MG63 (cell line): ENCODE measurements around the gene COX7A1. TPM values are rescaled to one million over a fixed set of nuclear protein-coding genes. Genes with fewer than 3 reads are reported as not detected.

Experiments
- DNase-seq: peaks from one replicate; pipeline ENCODE4 v3.0.0-alpha.2; 2020
- H3K27me3 ChIP-seq: fragments of 250-450 bp; sonication (Bioruptor Pico); 2 replicates; pipeline ENCODE4 v1.5.1; 2020; ENCODE audit warnings: mild to moderate bottlenecking, moderate library complexity
- H3K36me3 ChIP-seq: fragments of 250-450 bp; sonication (Bioruptor Pico); 2 replicates; pipeline ENCODE4 v1.5.1; 2020; ENCODE audit warnings: mild to moderate bottlenecking, moderate library complexity
- H3K4me3 ChIP-seq: fragments of 250-450 bp; sonication (Bioruptor Pico); 2 replicates; pipeline ENCODE4 v1.5.1; 2020; ENCODE audit warnings: mild to moderate bottlenecking, moderate library complexity
- H3K9me3 ChIP-seq: fragments of 250-450 bp; sonication (Bioruptor Pico); 2 replicates; pipeline ENCODE4 v1.5.1; 2020; ENCODE audit warnings: mild to moderate bottlenecking, moderate library complexity
- total RNA-seq: library from RNA; depleted of rRNA; stranded (reverse); fragments of >200 nt; shearing (Covaris generic); gene quantifications from 2 replicates; pipeline ENCODE4 v1.2.3, GENCODE V29; 2014; ENCODE audit warnings: low replicate concordance

Gene COX7A1
- total RNA-seq, 1 experiment from 2014 or later = not detected

DNA sequence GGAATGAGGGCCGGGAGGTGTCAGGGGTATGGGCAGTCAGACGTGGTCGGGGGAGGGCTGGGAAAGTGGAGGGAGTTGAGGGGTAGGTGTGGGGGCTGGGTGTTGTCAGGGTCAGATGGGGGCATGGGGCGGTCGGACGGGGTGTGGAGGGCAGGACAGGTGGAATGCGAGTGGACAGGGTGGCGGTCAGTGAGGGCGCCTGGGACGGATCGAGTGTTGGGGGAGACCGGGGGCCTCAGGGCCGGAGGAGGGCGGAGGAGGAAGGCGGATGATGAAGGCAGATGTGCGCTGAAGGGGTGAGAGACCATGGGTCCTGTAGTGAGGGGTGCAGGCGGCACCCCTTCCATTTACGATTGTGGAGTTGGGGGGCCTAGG lies 31.3 kb downstream of the COX7A1 start:
- H3K4me3 ChIP-seq = no peak overlapping the region
- H3K9me3 ChIP-seq = no peaks in the 10 kb centered on the region
- H3K36me3 ChIP-seq = peaks cover 77% of the 10 kb centered on the region
- H3K27me3 ChIP-seq = no peaks in the 10 kb centered on the region
- no peak for DNase-seq

DNA sequence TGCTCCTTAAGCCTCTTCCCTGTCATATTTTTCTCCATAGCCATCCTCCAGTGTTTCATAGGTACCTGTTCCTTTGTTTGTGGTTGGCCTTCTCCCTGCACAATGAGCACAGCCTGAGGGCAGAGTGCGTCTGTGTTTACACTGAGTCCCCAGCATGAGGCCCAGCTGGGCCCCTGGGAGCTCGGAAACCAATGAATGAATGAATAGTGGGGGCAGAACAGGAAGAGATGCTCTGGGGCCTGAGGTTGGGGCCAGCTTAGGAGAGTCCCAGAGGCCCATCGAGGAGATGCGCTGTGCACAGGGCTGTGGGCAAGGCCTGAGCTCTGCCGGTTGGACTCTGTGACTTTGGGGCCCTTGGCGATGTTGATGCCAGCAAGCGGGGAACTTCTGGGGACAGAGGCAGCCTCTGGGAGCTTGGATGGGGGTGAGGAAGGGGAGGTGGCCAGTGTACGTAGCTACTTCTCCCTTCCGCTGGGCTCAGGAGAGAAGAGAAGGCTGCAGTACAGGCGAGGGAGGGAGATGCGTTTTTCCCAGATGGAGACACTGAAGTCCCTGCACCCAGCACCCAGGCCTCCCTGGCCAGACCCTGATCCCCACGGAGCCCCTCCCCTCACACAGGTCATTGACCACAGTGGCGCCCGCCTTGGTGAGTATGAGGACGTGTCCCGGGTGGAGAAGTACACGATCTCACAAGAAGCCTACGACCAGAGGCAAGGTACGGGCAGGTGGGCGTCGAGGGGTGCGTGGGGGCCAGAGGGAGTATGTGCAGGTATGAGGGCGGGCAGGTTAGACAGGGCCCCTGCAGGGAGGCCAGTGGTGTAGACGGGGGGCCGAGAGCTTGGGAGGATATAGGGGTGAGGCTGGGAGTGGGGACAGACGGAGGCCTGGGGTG lies 31.9 kb downstream of the COX7A1 start:
- H3K36me3 ChIP-seq = peaks cover 72% of the 10 kb centered on the region
- H3K27me3 ChIP-seq = no peaks in the 10 kb centered on the region
- DNase-seq = no peak
- no peak overlapping the region for H3K4me3 ChIP-seq
- no peaks in the 10 kb centered on the region for H3K9me3 ChIP-seq

DNA sequence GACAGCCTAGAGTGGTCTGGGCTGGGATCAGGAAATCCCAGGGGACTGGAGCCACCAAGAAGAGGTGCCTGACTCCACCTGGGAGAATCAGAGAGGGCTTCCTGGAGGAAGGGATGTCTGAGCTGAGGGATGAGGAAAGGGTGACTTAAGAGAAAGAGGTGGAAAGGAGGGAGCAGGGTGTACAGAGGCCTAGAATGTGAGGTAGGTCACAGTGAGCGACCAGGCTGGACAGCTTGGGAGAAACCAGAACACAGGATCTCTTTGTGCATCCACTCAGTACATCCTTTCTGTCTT lies 36.0 kb downstream of the COX7A1 start:
- Histone ChIP-seq H3K4me3 (peak overlapping the region; percentile 84), H3K9me3 (no peaks in the 10 kb centered on the region), H3K36me3 (peaks cover 61% of the 10 kb centered on the region), H3K27me3 (no peaks in the 10 kb centered on the region)
- no peak for DNase-seq

DNA sequence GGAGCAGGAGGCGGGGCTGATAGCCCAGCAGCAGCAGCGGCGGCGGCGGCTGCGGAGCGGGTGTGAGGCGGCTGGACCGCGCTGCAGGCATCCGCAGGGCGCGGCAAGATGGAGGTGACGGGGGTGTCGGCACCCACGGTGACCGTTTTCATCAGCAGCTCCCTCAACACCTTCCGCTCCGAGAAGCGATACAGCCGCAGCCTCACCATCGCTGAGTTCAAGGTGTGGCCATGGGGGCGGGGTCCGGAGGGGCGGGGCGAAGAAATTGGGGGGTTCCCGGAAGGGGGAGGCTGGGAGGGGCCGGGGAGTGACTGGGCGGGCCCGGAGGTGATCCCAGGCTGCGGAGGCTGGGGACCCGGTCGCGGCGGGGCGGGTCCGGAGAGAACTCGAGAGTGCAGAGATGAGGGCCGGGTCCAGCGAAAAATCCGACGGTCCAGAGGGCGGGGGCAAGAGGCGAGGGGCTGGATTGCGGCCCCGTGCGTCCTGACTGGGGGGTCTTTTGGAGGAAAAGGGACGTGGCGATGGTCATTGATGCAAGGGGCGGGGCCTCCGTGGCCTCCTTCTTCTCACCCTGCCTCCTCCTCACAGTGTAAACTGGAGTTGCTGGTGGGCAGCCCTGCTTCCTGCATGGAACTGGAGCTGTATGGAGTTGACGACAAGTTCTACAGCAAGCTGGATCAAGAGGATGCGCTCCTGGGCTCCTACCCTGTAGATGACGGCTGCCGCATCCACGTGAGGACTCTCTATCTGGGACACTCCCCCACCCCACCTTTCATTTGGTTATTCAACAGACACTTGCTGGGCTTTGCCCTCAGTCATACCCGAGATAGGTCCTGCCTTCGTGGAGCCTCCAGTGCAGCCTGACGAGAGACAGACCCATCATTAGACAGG lies 36.5 kb downstream of the COX7A1 start, which contains the start of gene TBCB:
Gene TBCB (plus strand): TSS at position 16 of the 891 bp plus-strand sequence. CDS start 93 bp downstream, at position 109.
- H3K9me3 ChIP-seq = no peaks in the 10 kb centered on the region
- no peaks in the 10 kb centered on the region for H3K27me3 ChIP-seq
- DNase-seq = no peak
- H3K4me3 ChIP-seq = peak within 1 kb of the TSS; percentile 84
- peaks cover 60% of the 10 kb centered on the region for H3K36me3 ChIP-seq

DNA sequence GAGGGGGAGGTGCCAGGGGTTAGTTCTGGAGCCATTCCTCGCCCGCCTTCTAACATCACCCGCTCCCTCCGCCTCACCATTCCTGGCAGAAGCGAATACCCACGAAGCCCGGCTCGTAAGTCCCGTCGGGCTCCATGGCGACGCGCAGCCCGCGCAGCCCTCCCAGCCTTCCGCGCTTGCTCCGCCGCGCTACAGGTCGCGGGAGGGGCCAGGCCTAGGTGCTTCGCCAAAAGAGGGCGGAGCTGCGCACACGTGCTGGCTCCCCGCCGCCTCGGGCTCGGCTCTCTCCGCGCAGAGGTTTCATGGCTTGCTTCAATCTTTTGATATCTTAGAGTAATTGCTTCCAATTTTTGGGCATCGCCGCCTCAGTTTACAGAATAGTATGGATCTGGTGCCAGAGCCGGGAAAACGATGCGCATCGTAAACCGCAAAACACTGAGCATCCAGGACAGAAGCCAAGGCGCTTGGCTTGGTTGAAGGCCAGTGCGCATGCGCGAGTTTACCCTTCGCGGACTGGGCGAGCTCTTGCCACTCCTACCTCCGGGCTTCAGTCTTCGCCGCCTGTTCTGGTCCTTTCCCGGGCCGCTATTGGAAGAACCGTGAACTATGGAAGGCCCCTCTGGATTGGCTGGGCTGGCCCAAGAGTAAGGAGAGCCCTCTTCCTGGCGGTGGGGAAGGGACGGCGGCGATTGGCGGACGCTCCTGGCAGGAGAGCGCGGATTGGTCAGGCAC lies 37.4 kb downstream of the COX7A1 start, which contains the start of gene POLR2I:
Gene POLR2I (minus strand): TSS at position 155 of the 732 bp plus-strand sequence. CDS start 19 bp downstream, at position 136.
- Histone ChIP-seq H3K9me3 (no peaks in the 10 kb centered on the region), H3K27me3 (no peaks in the 10 kb centered on the region), H3K36me3 (peaks cover 52% of the 10 kb centered on the region), H3K4me3 (peak within 1 kb of the TSS; percentile 84)
- DNase-seq = peak; percentile 100

DNA sequence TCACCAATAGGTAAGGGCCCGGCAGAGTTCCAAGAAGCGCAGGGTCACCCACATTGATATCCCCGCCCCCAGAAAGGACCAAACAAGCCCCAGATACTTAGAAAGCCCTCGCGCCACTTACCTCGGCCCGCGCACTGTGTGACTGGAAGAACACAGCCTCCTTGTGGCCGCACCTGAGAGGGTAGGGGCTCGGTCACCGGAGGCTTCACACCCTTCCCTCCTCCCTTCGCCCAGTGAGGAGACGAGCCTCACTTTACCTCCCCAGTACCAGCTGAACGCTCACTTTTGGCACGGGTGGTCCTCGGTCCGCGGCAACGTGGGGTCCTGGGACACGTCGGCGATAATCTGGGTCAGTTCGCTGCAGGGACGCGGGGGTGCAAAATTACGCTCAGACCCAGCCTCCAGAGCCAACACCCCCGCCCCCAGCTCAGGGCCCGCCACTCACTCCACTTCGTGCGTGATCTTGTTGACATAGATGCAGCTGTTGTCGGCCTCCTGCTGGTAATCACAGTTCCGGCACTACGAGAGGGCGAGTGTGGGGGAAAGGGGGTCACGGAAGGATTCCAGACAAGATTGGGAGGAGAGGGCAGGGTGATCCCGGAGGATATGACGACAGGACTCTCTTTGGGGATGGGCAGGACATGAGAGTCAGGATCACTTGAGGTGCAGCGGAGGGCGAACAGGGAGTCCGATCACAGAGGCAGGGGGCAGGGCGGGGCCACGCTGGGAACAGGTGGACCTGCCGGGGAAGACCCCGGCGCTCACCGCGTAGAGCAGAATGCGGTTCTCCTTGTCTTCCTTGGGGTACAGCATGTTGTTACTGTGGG lies 38.1 kb downstream of the COX7A1 start:
- DNase-seq = peak; percentile 38
- Histone ChIP-seq H3K4me3 (peak overlapping the region; percentile 84), H3K36me3 (peaks cover 49% of the 10 kb centered on the region), H3K9me3 (no peaks in the 10 kb centered on the region), H3K27me3 (no peaks in the 10 kb centered on the region)

DNA sequence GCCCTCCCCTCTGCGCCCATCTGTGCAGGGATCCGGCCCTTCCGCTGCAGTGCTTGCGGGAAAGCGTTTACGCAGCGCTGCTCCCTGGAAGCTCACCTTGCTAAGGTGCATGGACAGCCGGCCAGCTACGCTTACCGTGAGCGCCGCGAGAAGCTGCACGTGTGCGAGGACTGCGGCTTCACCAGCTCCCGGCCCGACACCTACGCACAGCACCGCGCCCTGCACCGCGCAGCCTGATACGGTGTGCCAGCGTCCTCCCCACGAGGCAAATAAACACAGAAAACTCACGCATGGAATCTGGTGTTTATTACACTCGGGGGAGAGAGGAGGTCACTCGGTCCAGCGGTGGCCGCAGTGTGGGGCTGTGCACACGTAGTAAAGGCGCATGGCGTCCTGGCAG lies 38.8 kb downstream of the COX7A1 start:
- no peaks in the 10 kb centered on the region for H3K27me3 ChIP-seq
- H3K9me3 ChIP-seq = no peaks in the 10 kb centered on the region
- peak overlapping the region; percentile 84 for H3K4me3 ChIP-seq
- peaks cover 43% of the 10 kb centered on the region for H3K36me3 ChIP-seq
- no peak for DNase-seq

DNA sequence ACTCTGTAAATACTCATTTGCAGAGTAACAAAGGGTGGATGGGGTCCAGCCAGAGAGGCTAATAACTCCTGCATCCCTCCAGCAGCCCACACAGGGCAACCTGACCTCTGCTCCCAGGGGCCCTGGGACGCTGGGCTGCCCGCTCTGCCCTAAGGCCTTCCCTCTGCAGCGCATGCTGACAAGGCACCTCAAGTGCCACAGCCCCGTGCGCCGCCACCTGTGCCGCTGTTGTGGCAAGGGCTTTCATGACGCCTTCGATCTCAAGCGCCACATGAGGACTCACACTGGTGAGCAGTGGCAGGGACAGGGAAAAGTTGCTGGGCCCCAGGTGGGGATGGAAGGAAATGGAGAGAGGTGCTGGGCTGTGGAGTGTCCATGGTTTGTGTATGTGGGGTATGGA lies 39.6 kb downstream of the COX7A1 start:
- Histone ChIP-seq H3K36me3 (peaks cover 38% of the 10 kb centered on the region), H3K9me3 (no peaks in the 10 kb centered on the region), H3K4me3 (no peak overlapping the region), H3K27me3 (no peaks in the 10 kb centered on the region)
- DNase-seq = no peak

DNA sequence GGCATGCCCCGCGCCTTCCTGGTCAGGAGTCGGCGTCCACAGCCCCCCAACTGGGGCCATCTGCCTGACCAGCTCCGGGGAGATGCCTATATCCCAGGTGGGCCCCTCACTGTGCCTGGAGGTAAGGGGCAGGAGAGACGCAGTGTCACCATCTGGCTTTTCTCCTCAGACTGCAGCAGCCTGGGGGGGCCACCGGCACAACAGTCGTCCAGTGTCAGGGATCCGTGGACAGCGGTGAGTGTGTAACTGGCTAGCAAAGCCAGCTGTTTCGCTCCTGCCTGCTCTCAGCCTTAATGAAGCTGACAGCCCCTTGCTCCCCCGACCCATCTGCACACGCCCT lies 41.1 kb downstream of the COX7A1 start:
- no peaks in the 10 kb centered on the region for H3K9me3 ChIP-seq
- H3K27me3 ChIP-seq = no peaks in the 10 kb centered on the region
- peaks cover 27% of the 10 kb centered on the region for H3K36me3 ChIP-seq
- no peak overlapping the region for H3K4me3 ChIP-seq
- DNase-seq = no peak

DNA sequence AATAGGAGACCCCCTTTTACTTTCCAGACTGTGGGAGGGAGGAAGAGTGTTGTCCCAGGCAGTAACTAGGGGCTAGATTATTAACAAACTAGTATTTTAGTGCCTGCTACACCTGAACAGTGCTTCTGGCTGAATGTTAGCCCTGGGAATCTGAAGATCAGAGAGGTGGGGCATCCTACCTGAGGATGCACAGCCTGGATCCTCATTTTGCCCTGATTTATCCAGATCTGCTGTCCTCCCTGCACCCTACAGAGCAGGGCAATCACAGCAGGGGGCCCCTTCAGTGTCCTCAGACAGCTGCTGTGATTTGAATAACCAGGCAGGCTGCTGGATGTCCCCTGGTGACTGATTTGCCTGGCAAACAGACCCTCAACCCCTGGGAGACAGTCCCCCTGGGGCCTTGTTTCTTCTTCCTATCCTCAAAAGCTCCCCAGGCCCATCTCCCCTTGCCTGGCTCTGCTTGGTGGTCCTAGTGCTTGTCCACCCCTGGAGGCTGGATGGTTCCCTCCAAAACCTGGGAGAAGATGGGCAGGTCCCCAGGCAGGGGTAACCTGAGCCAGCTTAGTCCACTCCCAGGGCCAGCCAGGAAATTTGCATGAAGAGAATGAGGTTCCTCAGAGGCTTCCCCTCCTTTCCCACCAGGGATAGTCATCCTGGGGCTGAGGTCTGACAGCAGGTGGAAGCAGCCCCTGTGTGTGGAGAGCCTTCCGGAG lies 41.6 kb downstream of the COX7A1 start, which contains the start of gene OVOL3:
Gene OVOL3 (plus strand): TSS at position 657 of the 713 bp plus-strand sequence. CDS start 60 bp downstream, outside the sequence.
- H3K27me3 ChIP-seq = no peaks in the 10 kb centered on the region
- H3K36me3 ChIP-seq = peaks cover 28% of the 10 kb centered on the region
- no peak within 1 kb of the TSS for H3K4me3 ChIP-seq

DNA sequence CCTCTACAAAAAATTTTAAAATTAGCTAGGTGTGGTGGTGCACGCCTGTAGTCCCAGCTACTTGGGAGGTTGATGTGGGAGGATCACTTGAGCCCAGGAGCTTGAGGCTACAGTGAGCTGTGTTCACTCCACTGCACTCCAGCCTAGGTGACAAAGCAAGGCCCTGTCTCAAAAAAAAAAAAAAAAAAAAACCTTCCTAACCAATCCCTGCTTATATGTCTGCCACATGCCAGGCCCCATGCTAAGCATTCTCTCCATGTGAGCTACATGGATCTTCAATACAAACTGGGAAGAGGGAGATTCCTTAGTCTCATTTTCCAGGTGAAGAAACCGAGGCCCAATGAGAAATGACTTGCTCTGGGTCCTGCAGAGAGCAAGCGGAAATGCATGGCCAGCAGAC lies 43.6 kb downstream of the COX7A1 start:
- H3K4me3 ChIP-seq = no peak overlapping the region
- H3K9me3 ChIP-seq = no peaks in the 10 kb centered on the region
- H3K36me3 ChIP-seq = peaks cover 45% of the 10 kb centered on the region
- no peaks in the 10 kb centered on the region for H3K27me3 ChIP-seq
- DNase-seq = no peak

More for the DNA sequence above, 41.6 kb downstream of the COX7A1 start, which contains the start of gene OVOL3:
- no peaks in the 10 kb centered on the region for H3K9me3 ChIP-seq
- no peak for DNase-seq

DNA sequence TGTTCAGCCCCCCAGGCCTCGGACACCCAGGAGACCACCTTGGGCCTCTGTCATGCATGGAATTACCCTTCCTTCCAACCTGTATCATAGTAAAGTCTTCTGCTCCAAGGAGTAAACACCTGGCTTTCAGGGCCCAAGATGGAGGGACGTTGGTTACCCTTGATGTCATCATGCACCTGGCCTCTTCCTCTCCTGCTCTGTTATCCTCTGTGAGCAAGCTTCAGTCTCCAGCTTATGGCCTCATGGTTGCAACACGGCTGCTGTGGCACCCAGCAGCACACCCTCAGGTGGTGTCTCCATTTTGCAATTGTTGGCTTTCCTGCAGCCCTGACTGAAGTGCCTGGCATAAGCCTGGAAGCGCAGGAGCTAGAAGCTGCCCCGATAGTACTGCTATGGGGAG lies 45.3 kb downstream of the COX7A1 start:
- Histone ChIP-seq H3K4me3 (no peak overlapping the region), H3K9me3 (no peaks in the 10 kb centered on the region), H3K27me3 (no peaks in the 10 kb centered on the region), H3K36me3 (peaks cover 45% of the 10 kb centered on the region)
- DNase-seq = no peak

DNA sequence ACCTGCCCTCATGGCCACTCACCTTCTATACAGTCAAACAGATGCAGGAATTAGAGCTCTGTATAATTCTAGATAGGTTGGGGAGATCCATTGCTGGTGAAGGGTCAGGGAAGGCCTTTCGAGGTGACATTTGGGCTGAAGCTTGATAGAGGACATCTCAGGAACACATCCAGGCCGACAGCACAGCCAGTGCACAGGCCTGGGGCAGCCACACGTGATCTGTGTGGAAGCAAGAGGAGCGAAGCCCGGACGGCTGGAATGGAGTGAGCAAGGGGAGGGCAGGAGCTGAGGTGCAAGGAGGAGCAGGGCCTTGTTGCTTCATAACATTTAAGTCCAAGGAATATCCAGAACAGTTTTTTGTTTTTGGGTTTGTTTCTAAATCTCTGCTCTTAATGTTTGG lies 45.8 kb downstream of the COX7A1 start:
- no peak for DNase-seq
- Histone ChIP-seq H3K9me3 (no peaks in the 10 kb centered on the region), H3K27me3 (no peaks in the 10 kb centered on the region), H3K4me3 (no peak overlapping the region), H3K36me3 (peaks cover 48% of the 10 kb centered on the region)

DNA sequence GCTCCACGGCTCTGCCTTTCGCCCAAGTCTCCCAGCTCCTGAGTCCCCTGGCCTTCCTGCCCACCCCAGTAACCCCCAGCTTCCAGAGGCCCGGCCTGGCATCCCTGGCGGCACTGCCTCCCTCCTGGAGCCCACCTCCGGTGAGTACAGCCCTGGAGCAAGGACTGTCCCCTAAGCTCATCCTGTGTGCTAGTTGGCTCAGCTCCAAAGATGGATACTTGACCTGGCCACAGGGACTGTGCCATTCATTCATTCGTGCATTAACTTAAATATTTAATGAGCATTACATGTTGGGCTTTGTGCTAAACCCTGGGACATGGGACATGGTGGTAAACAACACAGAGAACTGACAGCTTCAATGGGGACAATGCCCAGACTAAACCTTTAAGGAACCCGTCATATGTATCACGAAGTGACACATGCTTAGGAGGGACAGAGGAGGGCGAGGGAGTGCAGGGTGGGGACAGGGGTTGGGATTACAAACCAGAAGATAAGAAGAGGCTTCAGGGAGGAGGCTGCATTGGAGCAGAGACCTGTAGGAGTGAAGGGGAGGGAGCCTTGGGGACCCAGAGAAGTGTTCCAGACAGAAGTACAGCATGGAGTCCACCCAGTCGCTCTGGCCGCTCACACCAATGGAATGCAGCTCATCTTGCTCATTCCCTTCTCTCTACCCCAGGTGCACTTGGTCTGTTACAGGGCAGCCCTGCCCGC lies 48.2 kb downstream of the COX7A1 start:
- H3K4me3 ChIP-seq = no peak overlapping the region
- peaks cover 59% of the 10 kb centered on the region for H3K36me3 ChIP-seq
- DNase-seq = no peak
- no peaks in the 10 kb centered on the region for H3K9me3 ChIP-seq
- no peaks in the 10 kb centered on the region for H3K27me3 ChIP-seq
